ENCODE results near the gene SLC39A11.

DNA sequence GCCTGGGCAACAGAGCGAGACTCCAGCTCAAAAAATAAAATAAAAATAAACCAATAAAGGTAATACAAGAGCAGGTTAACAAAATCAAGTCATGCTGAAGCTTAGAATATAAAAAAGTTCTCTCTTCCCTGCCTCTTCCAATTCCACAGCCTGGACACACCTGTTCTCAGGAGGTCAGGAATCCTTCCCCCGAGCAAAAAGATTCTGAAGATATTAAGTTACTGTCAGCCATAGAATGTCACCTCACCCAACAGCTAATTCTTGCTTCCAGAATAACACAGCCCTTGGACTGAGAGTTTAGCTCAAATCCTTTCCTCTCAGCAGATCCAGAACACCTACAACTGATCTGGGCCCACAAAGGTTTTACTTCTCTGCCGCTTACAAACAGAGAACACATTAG lies 27.1 kb downstream of the SLC39A11 start:
- TF ChIP-seq, protein P1, sequence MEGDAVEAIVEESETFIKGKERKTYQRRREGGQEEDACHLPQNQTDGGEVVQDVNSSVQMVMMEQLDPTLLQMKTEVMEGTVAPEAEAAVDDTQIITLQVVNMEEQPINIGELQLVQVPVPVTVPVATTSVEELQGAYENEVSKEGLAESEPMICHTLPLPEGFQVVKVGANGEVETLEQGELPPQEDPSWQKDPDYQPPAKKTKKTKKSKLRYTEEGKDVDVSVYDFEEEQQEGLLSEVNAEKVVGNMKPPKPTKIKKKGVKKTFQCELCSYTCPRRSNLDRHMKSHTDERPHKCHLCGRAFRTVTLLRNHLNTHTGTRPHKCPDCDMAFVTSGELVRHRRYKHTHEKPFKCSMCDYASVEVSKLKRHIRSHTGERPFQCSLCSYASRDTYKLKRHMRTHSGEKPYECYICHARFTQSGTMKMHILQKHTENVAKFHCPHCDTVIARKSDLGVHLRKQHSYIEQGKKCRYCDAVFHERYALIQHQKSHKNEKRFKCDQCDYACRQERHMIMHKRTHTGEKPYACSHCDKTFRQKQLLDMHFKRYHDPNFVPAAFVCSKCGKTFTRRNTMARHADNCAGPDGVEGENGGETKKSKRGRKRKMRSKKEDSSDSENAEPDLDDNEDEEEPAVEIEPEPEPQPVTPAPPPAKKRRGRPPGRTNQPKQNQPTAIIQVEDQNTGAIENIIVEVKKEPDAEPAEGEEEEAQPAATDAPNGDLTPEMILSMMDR (IDR thresholded peaks at IDR 0.05): no peak
- TF ChIP-seq POLR2A (IDR thresholded peaks at IDR 0.05): no peak

All from thyroid gland (tissue), 4 donors.